ENCODE measurements around the gene ARHGAP31.

Gene ARHGAP31

GRCh38 chr3:119453822-119454221 lies 159.6 kb downstream of the ARHGAP31 start:
- DNase-seq, result no peak

- peak; percentile 36 for DNase-seq
Measured at GRCh38 chr3:119456469-119456868, 162.3 kb downstream of the ARHGAP31 start.

- DNase-seq, result peak; percentile 93
Measured at GRCh38 chr3:119457246-119457645, 163.1 kb downstream of the ARHGAP31 start.

GRCh38 chr3:119463171-119464169 lies 169.3 kb downstream of the ARHGAP31 start, which contains the start of gene TMEM39A:
Gene TMEM39A, minus strand, starts transcription at chr3:119463615. Its CDS starts 1,541 bp downstream, at chr3:119462074.
- peak; percentile 99 for DNase-seq

- peak; percentile 59 for DNase-seq
Measured at GRCh38 chr3:119468041-119468440, 173.9 kb downstream of the ARHGAP31 start.

- peak; percentile 63 for DNase-seq
Measured at GRCh38 chr3:119469418-119470189, 175.4 kb downstream of the ARHGAP31 start.

All from inflammatory macrophage treated with lipopolysaccharide for 4 hours (primary cell).